ENCODE data around the gene OLFM4.

DNA sequence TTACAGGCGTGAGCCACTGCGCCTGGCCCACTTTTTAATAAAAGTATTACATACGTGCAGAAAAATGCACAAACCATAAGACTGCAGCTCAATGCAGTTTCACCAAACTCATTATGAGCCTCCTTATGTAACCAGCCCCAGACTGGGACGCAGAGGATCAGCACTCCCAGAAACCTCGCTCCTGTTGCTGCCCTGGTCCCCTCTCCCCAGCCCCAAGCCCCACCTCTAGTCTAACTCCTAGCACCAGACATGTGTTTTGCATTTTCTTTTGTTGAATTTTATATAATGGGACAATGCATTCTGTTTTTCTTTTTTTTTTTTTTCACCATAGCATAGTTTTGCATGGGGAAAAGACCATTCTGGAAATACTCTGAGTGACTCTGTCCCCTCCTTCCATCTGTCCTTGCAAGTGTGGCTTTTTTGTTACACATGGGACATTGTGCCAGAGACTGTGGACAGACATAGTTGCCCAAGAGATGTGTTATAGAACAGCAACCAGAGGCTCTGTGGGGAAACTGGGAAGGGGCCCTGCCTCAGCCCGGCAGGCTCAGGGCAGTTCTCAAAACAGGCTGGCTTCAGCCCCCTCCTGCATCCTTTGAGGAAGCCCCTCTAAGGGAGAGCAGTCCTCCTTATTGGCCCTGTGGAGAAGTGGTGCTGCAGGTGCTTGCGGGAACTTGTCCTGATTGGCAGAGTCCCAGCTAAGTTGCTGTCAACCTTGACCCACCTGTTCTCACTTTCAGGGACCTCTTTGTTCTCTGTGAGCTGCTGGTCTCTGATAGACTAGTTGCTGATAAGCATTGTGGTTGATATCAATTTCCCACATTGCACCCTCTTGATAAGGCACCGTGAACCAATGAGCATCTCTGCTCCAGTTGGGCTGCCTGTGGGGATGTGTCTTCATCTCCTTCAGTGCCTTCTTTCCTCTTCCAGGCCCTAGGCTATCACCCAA lies 13.8 kb upstream of the OLFM4 start:
- TF ChIP-seq CTCF (conservative IDR thresholded peaks at IDR 0.05; ENCODE audit: low read depth in 2 of 2) (no peak), EZH2 (IDR thresholded peaks at IDR 0.05; ENCODE audit: low read depth, unreplicated experiment) (no peak), POLR2AphosphoS5 (IDR thresholded peaks at IDR 0.05; ENCODE audit: low read depth) (no peak), REST (IDR thresholded peaks at IDR 0.05; ENCODE audit: unreplicated experiment) (no peak)
